Measurements from ENCODE around the gene NT5C. TPM values are rescaled to one million over a fixed set of nuclear protein-coding genes. Genes with fewer than 3 reads are reported as not detected.
A peak's percentile ranks its signal among the peaks of the same experiment; 100 is the strongest.

Gene NT5C
- total RNA-seq, result 45.6 and 48.2 TPM in 2 replicates
- long read RNA-seq, partial matches to known transcripts, result 0 of 4 reads
- long read RNA-seq, other reads (novel, unspliced or antisense), result 1 of 4 reads

DNA sequence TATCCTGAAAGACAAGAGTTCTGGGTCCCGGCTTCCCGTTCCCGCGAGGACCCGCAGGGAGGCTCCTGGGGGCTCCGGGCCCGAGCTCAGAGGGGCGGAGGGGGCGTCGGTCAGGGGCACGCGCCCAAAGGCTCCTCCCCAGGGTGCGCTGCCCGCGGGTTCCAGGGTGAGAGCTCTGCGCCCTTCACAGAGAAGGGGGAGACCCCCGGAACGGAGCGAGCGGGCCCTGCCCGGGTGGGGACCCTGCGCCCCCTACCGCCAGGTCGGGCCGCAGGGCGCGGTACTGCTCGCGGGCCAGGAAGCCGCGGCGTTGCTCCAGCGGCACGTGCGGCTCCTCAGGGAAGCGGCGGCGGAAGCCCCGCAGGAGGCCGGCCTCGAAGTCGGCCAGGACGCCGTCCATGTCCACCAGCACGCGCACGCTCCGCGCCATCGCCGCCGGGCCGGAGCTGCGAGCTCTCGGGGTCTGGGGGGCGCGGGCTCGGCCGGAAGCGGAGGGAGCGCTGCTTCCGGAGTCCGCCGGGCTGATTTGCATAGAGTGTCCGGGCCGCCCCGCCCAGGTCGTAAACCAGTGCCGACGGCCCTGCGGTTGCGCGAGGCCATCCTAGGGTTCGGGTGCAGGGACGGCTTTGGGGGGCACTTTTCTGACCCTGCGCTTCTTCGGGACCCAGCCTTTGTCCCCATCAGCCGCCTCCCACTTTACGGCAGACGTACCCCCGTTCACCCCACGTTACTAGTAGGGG is at the start of gene NT5C:
Gene NT5C, minus strand, starts transcription at position 465 of the 740 bp plus-strand sequence. Its CDS starts 35 bp downstream, at position 430.
- no peaks in the 10 kb centered on the region for H3K27me3 Mint-ChIP-seq (ENCODE audit: unreplicated experiment)
- H3K4me3 Mint-ChIP-seq (ENCODE audit: unreplicated experiment), result peak within 1 kb of the TSS; percentile 88
- peak; percentile 93 for DNase-seq (ENCODE audit: extremely low spot score, unreplicated experiment)
- peaks cover 11% of the 10 kb centered on the region for H3K4me1 Mint-ChIP-seq (ENCODE audit: unreplicated experiment)
- peak within 1 kb of the TSS; percentile 89 for H3K27ac Mint-ChIP-seq (ENCODE audit: unreplicated experiment)
- H3K36me3 Mint-ChIP-seq (ENCODE audit: unreplicated experiment), result peaks cover 6% of the 10 kb centered on the region
- peak; percentile 76 for TF ChIP-seq CTCF (IDR thresholded peaks at IDR 0.05)
- H3K9me3 Mint-ChIP-seq (ENCODE audit: unreplicated experiment), result no peaks in the 10 kb centered on the region

DNA sequence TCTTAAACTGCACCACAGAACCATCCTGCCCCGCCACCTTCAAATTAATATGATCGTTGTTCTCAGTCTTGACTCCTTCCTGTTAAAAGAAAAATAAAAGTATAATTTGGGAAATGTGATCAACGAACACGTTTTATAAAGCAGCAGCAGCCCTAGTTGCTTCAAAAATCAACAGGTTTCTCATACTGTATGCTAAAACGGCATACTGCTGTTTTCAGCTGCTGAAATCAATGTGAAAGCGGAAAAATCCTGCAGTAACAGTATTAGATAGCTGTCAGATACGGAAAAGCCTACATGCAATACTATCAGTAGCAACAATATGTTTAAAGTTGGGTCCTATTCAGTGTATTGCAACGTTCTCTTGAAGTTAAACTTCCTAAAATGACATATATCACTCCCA is 49.6 kb upstream of the NT5C start:
- no peak for TF ChIP-seq CTCF (IDR thresholded peaks at IDR 0.05)
- Mint-ChIP-seq H3K27me3 (ENCODE audit: unreplicated experiment) (no peaks in the 10 kb centered on the region), H3K27ac (ENCODE audit: unreplicated experiment) (peak overlapping the region; percentile 81), H3K36me3 (ENCODE audit: unreplicated experiment) (peaks cover 12% of the 10 kb centered on the region), H3K4me1 (ENCODE audit: unreplicated experiment) (peaks cover 30% of the 10 kb centered on the region), H3K4me3 (ENCODE audit: unreplicated experiment) (peak overlapping the region; percentile 91), H3K9me3 (ENCODE audit: unreplicated experiment) (no peaks in the 10 kb centered on the region)
- DNase-seq (ENCODE audit: extremely low spot score, unreplicated experiment), result no peak

GRCh38 chr17:75178453-75178852 is 46.9 kb upstream of the NT5C start:
- Mint-ChIP-seq H3K4me1 (ENCODE audit: unreplicated experiment) (peaks cover 19% of the 10 kb centered on the region), H3K27ac (ENCODE audit: unreplicated experiment) (no peak overlapping the region), H3K36me3 (ENCODE audit: unreplicated experiment) (peaks cover 23% of the 10 kb centered on the region), H3K27me3 (ENCODE audit: unreplicated experiment) (no peaks in the 10 kb centered on the region), H3K4me3 (ENCODE audit: unreplicated experiment) (no peak overlapping the region), H3K9me3 (ENCODE audit: unreplicated experiment) (no peaks in the 10 kb centered on the region)
- DNase-seq (ENCODE audit: extremely low spot score, unreplicated experiment), result no peak
- TF ChIP-seq CTCF (IDR thresholded peaks at IDR 0.05), result no peak

- H3K4me3 Mint-ChIP-seq (ENCODE audit: unreplicated experiment), result no peak overlapping the region
- no peak for TF ChIP-seq CTCF (IDR thresholded peaks at IDR 0.05)
- no peaks in the 10 kb centered on the region for H3K27me3 Mint-ChIP-seq (ENCODE audit: unreplicated experiment)
- peaks cover 14% of the 10 kb centered on the region for H3K4me1 Mint-ChIP-seq (ENCODE audit: unreplicated experiment)
- DNase-seq (ENCODE audit: extremely low spot score, unreplicated experiment), result no peak
- H3K27ac Mint-ChIP-seq (ENCODE audit: unreplicated experiment), result no peak overlapping the region
- peaks cover 35% of the 10 kb centered on the region for H3K36me3 Mint-ChIP-seq (ENCODE audit: unreplicated experiment)
- H3K9me3 Mint-ChIP-seq (ENCODE audit: unreplicated experiment), result no peaks in the 10 kb centered on the region
Observed at GRCh38 chr17:75176625-75177024, 45.1 kb upstream of the NT5C start.

- no peak for TF ChIP-seq CTCF (IDR thresholded peaks at IDR 0.05)
- H3K27ac Mint-ChIP-seq (ENCODE audit: unreplicated experiment), result no peak overlapping the region
- no peaks in the 10 kb centered on the region for H3K27me3 Mint-ChIP-seq (ENCODE audit: unreplicated experiment)
- H3K4me3 Mint-ChIP-seq (ENCODE audit: unreplicated experiment), result no peak overlapping the region
- H3K9me3 Mint-ChIP-seq (ENCODE audit: unreplicated experiment), result no peaks in the 10 kb centered on the region
- peaks cover under 1% of the 10 kb centered on the region for H3K4me1 Mint-ChIP-seq (ENCODE audit: unreplicated experiment)
- no peak for DNase-seq (ENCODE audit: extremely low spot score, unreplicated experiment)
- peaks cover 38% of the 10 kb centered on the region for H3K36me3 Mint-ChIP-seq (ENCODE audit: unreplicated experiment)
Observed at GRCh38 chr17:75174996-75175395, 43.5 kb upstream of the NT5C start.

All from osteocyte (in vitro differentiated cells).